MCF 10A (cell line): ENCODE data around the gene RAC2. TPM values are rescaled to one million over a fixed set of nuclear protein-coding genes. Genes with fewer than 3 reads are reported as not detected.

Experiments used
- BruUV-seq: library from RNA; stranded (reverse); fragments of 400-500 nt; replicated peaks from 2 replicates; lab custom pipeline; 2021; lab: Mats Ljungman, UMichigan
- CTCF ChIA-PET: fragments of 300-600 bp; sonication (Branson Sonifier 250); formaldehyde crosslinking; extraction: SDS; loops from one replicate; lab custom pipeline; 2021; ENCODE audit warnings: antibody characterized with exemption, inconsistent platforms; lab: Yijun Ruan, JAX
- POLR2A ChIA-PET: fragments of 300-600, 350-650 bp; sonication (Branson Sonifier 250); formaldehyde crosslinking; extraction: SDS; loops from one replicate; lab custom pipeline; 2020; ENCODE audit warnings: antibody characterized with exemption, inconsistent platforms; lab: Yijun Ruan, JAX
- DNase-seq: peaks from one replicate; pipeline ENCODE4 v3.0.0-alpha.2; 2018; ENCODE audit not compliant: unreplicated experiment
- H3K27ac Mint-ChIP-seq: one replicate; pipeline ENCODE4 v1.8.0; 2022; ENCODE audit warnings: mild to moderate bottlenecking, low read depth, mixed read lengths; ENCODE audit not compliant: unreplicated experiment
- H3K27me3 Mint-ChIP-seq: one replicate; pipeline ENCODE4 v1.8.0; 2022; ENCODE audit warnings: mixed read lengths; ENCODE audit not compliant: insufficient read depth, unreplicated experiment
- H3K36me3 Mint-ChIP-seq: one replicate; pipeline ENCODE4 v1.8.0; 2022; ENCODE audit warnings: mild to moderate bottlenecking, moderate library complexity, mixed read lengths; ENCODE audit not compliant: insufficient read depth, unreplicated experiment
- H3K4me1 Mint-ChIP-seq: one replicate; pipeline ENCODE4 v1.8.0; 2022; ENCODE audit warnings: mixed read lengths; ENCODE audit not compliant: insufficient read depth, unreplicated experiment
- H3K4me3 Mint-ChIP-seq: one replicate; pipeline ENCODE4 v1.8.0; 2022; ENCODE audit warnings: mild to moderate bottlenecking, moderate library complexity, mixed read lengths; ENCODE audit not compliant: unreplicated experiment
- H3K9me3 Mint-ChIP-seq: one replicate; pipeline ENCODE4 v1.8.0; 2022; ENCODE audit warnings: mixed read lengths; ENCODE audit not compliant: unreplicated experiment
- CTCF ChIP-seq: fragments of 200-600 bp; IDR thresholded peaks from one replicate; pipeline ENCODE4 v1.8.0; 2022; ENCODE audit warnings: antibody characterized with exemption, mild to moderate bottlenecking; ENCODE audit not compliant: unreplicated experiment
- intact Hi-C: fragments of 100-400 bp; cut with micrococcal nuclease; formaldehyde crosslinking; loops from 2 replicates; pipeline ENCODE4 v1.14.1; 2022
- total RNA-seq: library from RNA; stranded (reverse); gene quantifications from 2 replicates; pipeline ENCODE4 v1.2.3, GENCODE V29; 2022

The RAC2 gene
- total RNA-seq, 1 experiment from 2014 or later: 42.4 TPM

DNA sequence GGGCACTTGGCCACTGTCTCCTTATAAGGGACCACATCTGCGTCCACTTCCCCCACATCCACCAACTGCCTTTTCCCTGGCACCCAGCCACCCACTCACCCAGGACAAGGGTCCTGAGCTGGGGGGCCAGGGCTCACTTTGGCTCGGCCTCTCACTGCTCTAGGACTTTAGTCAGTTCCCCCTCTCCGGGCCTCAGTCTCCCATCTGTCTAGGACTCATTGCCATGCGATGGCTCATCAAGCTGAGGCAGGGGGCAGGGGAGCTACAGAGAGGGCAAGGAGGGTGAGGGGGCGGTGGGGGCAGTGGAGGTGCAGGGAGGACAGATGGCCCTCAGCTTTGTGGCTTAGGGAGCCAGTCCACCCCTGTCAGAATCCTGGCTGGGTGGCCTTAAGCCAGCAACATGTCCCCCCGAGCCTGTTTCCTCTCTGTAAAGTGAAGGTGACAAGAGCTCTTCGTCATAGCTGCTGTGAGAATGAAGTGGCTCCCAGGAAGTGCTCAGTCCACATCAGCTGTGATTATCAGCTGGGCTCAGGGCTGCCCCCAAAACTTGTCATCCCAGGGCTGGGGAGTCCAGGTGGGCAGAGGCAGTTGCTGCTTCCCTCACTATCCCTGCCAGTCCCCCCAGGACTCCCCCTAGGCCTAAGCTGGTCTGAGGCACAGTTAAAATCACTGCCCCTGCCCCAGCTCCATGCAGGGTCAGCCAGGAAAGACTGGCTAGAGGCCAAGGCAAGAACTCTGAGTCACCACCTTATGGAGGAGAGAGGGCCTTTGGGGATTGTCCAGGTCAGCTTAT, 14.9 kb downstream of the RAC2 start:
- CTCF ChIA-PET: interaction anchor here (0.6 to 2.5 kb wide), 6 partner anchors 25 to 400 kb away, joined by 3 to 16 read pairs (median 4); no protein-coding TSS in a partner anchor
- peak overlapping the region; percentile 32 for H3K27ac Mint-ChIP-seq

GRCh38 chr22:37228106-37229011, 15.7 kb downstream of the RAC2 start:
- no peak overlapping the region for H3K4me3 Mint-ChIP-seq
- intact Hi-C loops: no loop called here
- no peak for DNase-seq
- no peaks in the 10 kb centered on the region for H3K27me3 Mint-ChIP-seq
- ChIA-PET CTCF (interaction anchor here (0.7 to 2.5 kb wide), 5 partner anchors 26 to 399 kb away, joined by 3 to 16 read pairs (median 4); no protein-coding TSS in a partner anchor), POLR2A (interaction anchor here (1.1 to 2.5 kb wide), 2 partner anchors 16 to 29 kb away, joined by 3 to 7 read pairs; partner anchors contain the start of gene RAC2)
- H3K9me3 Mint-ChIP-seq: no peaks in the 10 kb centered on the region
- H3K27ac Mint-ChIP-seq: peak overlapping the region; percentile 32
- H3K36me3 Mint-ChIP-seq: peaks cover 8% of the 10 kb centered on the region
- no peak for TF ChIP-seq CTCF
- BruUV-seq: no TSS peak
- peaks cover 27% of the 10 kb centered on the region for H3K4me1 Mint-ChIP-seq

More for the DNA sequence above, 14.9 kb downstream of the RAC2 start:
- Mint-ChIP-seq H3K27me3 (no peaks in the 10 kb centered on the region), H3K4me1 (peaks cover 27% of the 10 kb centered on the region), H3K36me3 (peaks cover 8% of the 10 kb centered on the region), H3K4me3 (no peak overlapping the region), H3K9me3 (no peaks in the 10 kb centered on the region)
- intact Hi-C loops: no loop called here
- no TSS peak for BruUV-seq
- POLR2A ChIA-PET: interaction anchor here (0.8 to 2.5 kb wide), 3 partner anchors 13 to 30 kb away, joined by 3 to 7 read pairs (median 3); partner anchors contain the start of gene RAC2
- peak; percentile 90 for DNase-seq
- no peak for TF ChIP-seq CTCF

DNA sequence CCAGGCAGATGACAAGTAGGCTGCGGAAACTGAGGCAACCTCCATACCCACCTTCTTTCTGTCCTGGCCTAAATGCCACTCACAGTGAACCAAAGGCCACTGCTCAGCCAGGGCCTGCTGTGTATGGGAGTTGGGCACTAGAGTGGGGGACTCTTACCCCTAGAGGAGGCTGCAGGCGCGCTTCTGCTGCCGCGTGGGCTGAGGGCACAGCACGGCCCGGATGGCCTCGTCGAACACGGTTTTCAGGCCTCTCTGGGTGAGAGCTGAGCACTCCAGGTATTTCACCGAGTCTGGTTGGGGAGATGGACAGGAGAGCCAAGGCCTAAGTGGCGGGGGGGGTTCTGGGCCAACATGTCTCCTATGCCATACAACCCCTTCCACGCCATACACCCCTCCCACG, 17.6 kb downstream of the RAC2 start:
- intact Hi-C loops: no loop called here
- Mint-ChIP-seq H3K4me1 (peaks cover 27% of the 10 kb centered on the region), H3K27ac (no peak overlapping the region), H3K27me3 (no peaks in the 10 kb centered on the region), H3K9me3 (no peaks in the 10 kb centered on the region), H3K36me3 (peaks cover 11% of the 10 kb centered on the region), H3K4me3 (no peak overlapping the region)
- BruUV-seq: no TSS peak
- TF ChIP-seq CTCF: no peak
- ChIA-PET CTCF (interaction anchor here (0.6 kb wide), 1 partner anchor 30 kb away, joined by 3 read pairs; no protein-coding TSS in a partner anchor), POLR2A (no interaction called here)
- DNase-seq: no peak
